ENCODE measurements around the gene YWHAE. TPM values are rescaled to one million over a fixed set of nuclear protein-coding genes. Genes with fewer than 3 reads are reported as not detected.

Gene YWHAE
- total RNA-seq, 1 experiment from 2014 or later = 1,282 TPM

- Mint-ChIP-seq H3K4me3 (no peak overlapping the region), H3K4me1 (peaks cover 0 to 2% of the 10 kb centered on the region in 2 experiments; a peak in 1 of 4 replicates), H3K27me3 (ENCODE audit: low read depth) (peaks cover 20% of the 10 kb centered on the region), H3K27ac (no peak overlapping the region), H3K9me3 (no peaks in the 10 kb centered on the region), H3K36me3 (ENCODE audit: insufficient read depth in 1 of 3, low read depth in 3 of 3) (no peaks in the 10 kb centered on the region)
- no peak overlapping the region for H3K9ac ChIP-seq (ENCODE audit: extremely low read depth, insufficient read length, low read length)
- H3K56ac ChIP-seq (ENCODE audit: insufficient read length, low read depth, low read length) = no peak overlapping the region
- no peak overlapping the region for H2BK15ac ChIP-seq (ENCODE audit: low read depth, low read length)
- WGBS (ENCODE audit: extremely low coverage, insufficient read length, low lambda C conversion rate) = no CpG with 5 or more reads among the region's 19 CpGs
- no peak overlapping the region for H2AK5ac ChIP-seq (ENCODE audit: insufficient read length, low read length)
- no peak overlapping the region for H2BK20ac ChIP-seq (ENCODE audit: low read depth, low read length, poor library complexity, severe bottlenecking)
- no peak overlapping the region for H3K4ac ChIP-seq (ENCODE audit: low read depth, low read length)
- no peak overlapping the region for H3K4me2 ChIP-seq (ENCODE audit: insufficient read depth, insufficient read length, low read length)
- no peak overlapping the region for H4K91ac ChIP-seq (ENCODE audit: insufficient read length, low read depth, low read length)
- H2BK5ac ChIP-seq (ENCODE audit: insufficient read length, low read length) = no peak overlapping the region
- no peak overlapping the region for H4K5ac ChIP-seq (ENCODE audit: insufficient read length, low read depth, low read length)
- H2AFZ ChIP-seq (ENCODE audit: low read length) = no peak overlapping the region
- H3K18ac ChIP-seq (ENCODE audit: insufficient read length, low read depth, low read length) = no peak overlapping the region
- no peak for TF ChIP-seq CTCF (conservative IDR thresholded peaks at IDR 0.05)
- H3K27ac ChIP-seq (ENCODE audit: insufficient read length, low read depth, low read length) = no peak overlapping the region
- no peak overlapping the region for H2BK12ac ChIP-seq (ENCODE audit: insufficient read length, low read depth, low read length)
- H4K20me1 ChIP-seq (ENCODE audit: control insufficient read depth, insufficient read depth, insufficient read length) = no peaks in the 10 kb centered on the region
- no peak for DNase-seq
- H2BK120ac ChIP-seq (ENCODE audit: low read depth, low read length, poor library complexity, severe bottlenecking) = no peak overlapping the region
- no peaks in the 10 kb centered on the region for H3K23me2 ChIP-seq (ENCODE audit: insufficient read length, low read depth, low read length, poor library complexity, severe bottlenecking)
- H3K27me3 ChIP-seq (ENCODE audit: insufficient read depth, low read length) = no peaks in the 10 kb centered on the region
- no peak overlapping the region for H4K8ac ChIP-seq (replicated peaks; ENCODE audit: insufficient read length, low read depth, low read length)
- H3K79me2 ChIP-seq (ENCODE audit: insufficient read depth, low read length) = no peaks in the 10 kb centered on the region
- no peaks in the 10 kb centered on the region for H3K9me3 ChIP-seq (ENCODE audit: control insufficient read depth, low read depth, low read length)
- H3K14ac ChIP-seq (ENCODE audit: insufficient read depth, low read length) = no peak overlapping the region
- H3K23ac ChIP-seq (ENCODE audit: insufficient read length, low read depth, low read length) = no peak overlapping the region
- no peaks in the 10 kb centered on the region for H3K4me1 ChIP-seq (ENCODE audit: insufficient read depth, low read length)
- no peaks in the 10 kb centered on the region for H3K79me1 ChIP-seq (ENCODE audit: insufficient read depth, low read depth, low read length, poor library complexity, severe bottlenecking)
- H3T11ph ChIP-seq (ENCODE audit: low read length) = no peak overlapping the region
Observed at GRCh38 chr17:1304962-1305563, 95.0 kb downstream of the YWHAE start.

Data from H9 (cell line).